HepG2 (cell line): ENCODE results near the gene BMP6. TPM values are rescaled to one million over a fixed set of nuclear protein-coding genes. Genes with fewer than 3 reads are reported as not detected.

ENCODE experiments used
- ARID3A ChIP-seq: IDR thresholded peaks from 2 replicates; pipeline ENCODE4 v1.6.1; 2012; ENCODE audit warnings: low read depth, low read length, improper control_type of control experiment
- ATF7 ChIP-seq, 2 experiments: fragments of 450-650 bp in 1 of 2; sonication (generic) in 1 of 2; formaldehyde crosslinking in 1 of 2; IDR thresholded peaks; 2 replicates each; pipeline versions ENCODE4 v1.4.0 to v1.6.1; 2016 to 2020; ENCODE audit warnings: antibody characterized with exemption in 1 of 2, mild to moderate bottlenecking in 1 of 2, missing genetic modification reagents in 1 of 2
- CEBPG ChIP-seq: IDR thresholded peaks from 2 replicates; pipeline ENCODE4 v1.6.1; 2016
- CHD2 ChIP-seq: IDR thresholded peaks from 2 replicates; pipeline ENCODE4 v1.6.1; 2011; ENCODE audit warnings: low read depth, low read length, improper control_type of control experiment
- EHMT2 ChIP-seq: fragments of 200-600 bp; sonication (generic); IDR thresholded peaks from 2 replicates; pipeline ENCODE4 v1.7.0; 2017; ENCODE audit warnings: antibody characterized with exemption, low read depth, low read length, borderline replicate concordance
- ELF4 ChIP-seq: sonication (generic); formaldehyde crosslinking; IDR thresholded peaks from 2 replicates; pipeline ENCODE4 v1.5.0; 2020; ENCODE audit warnings: missing genetic modification reagents, mild to moderate bottlenecking, moderate library complexity, borderline replicate concordance
- KLF6 ChIP-seq: IDR thresholded peaks from 2 replicates; pipeline ENCODE4 v1.8.0; 2016; ENCODE audit warnings: missing biosample characterization, missing genetic modification reagents
- MIXL1 ChIP-seq: IDR thresholded peaks from 2 replicates; pipeline ENCODE4 v1.6.1; 2016
- MXD3 ChIP-seq: IDR thresholded peaks from 2 replicates; pipeline ENCODE4 v1.6.1; 2016; ENCODE audit warnings: mild to moderate bottlenecking, missing biosample characterization, missing genetic modification reagents
- NR0B2 ChIP-seq: sonication (generic); formaldehyde crosslinking; IDR thresholded peaks from 2 replicates; pipeline ENCODE4 v1.4.0; 2020; ENCODE audit warnings: mild to moderate bottlenecking, missing genetic modification reagents
- PHF8 ChIP-seq: sonication (generic); formaldehyde crosslinking; IDR thresholded peaks from 2 replicates; pipeline ENCODE4 v1.5.0; 2020; ENCODE audit warnings: missing genetic modification reagents
- RCOR2 ChIP-seq: IDR thresholded peaks from 2 replicates; pipeline ENCODE4 v1.6.1; 2016; ENCODE audit warnings: missing biosample characterization, missing genetic modification reagents
- STAG1 ChIP-seq: sonication (generic); formaldehyde crosslinking; IDR thresholded peaks from 2 replicates; pipeline ENCODE4 v1.4.0; 2020; ENCODE audit warnings: missing genetic modification reagents
- XRCC5 ChIP-seq: fragments of 200-400 bp; formaldehyde crosslinking; optimal IDR thresholded peaks from 2 replicates; pipeline ENCODE3; 2017; ENCODE audit warnings: mild to moderate bottlenecking, low read length
- ZNF142 ChIP-seq: sonication (generic); formaldehyde crosslinking; IDR thresholded peaks from 2 replicates; pipeline ENCODE4 v1.4.0; 2020; ENCODE audit warnings: missing genetic modification reagents
- ZNF282 ChIP-seq: fragments of 450-650 bp; IDR thresholded peaks from 2 replicates; pipeline ENCODE4 v1.6.1; 2018; ENCODE audit not compliant: partially characterized antibody
- ZNF431 ChIP-seq: sonication (generic); formaldehyde crosslinking; IDR thresholded peaks from 2 replicates; pipeline ENCODE4 v1.9.0; 2022; ENCODE audit warnings: missing genetic modification reagents, low read depth, mild to moderate bottlenecking, borderline replicate concordance
- ZNF567 ChIP-seq: sonication (generic); formaldehyde crosslinking; IDR thresholded peaks from 2 replicates; pipeline ENCODE4 v1.8.1; 2023; ENCODE audit warnings: mild to moderate bottlenecking, missing genetic modification reagents, borderline replicate concordance
- ZNF580 ChIP-seq: IDR thresholded peaks from 2 replicates; pipeline ENCODE4 v1.6.1; 2016; ENCODE audit warnings: low read depth, borderline replicate concordance
- ZNF644 ChIP-seq: IDR thresholded peaks from 2 replicates; pipeline ENCODE4 v1.6.1; 2016; ENCODE audit warnings: low read depth
- ZNF660 ChIP-seq: sonication (generic); formaldehyde crosslinking; IDR thresholded peaks from 2 replicates; pipeline ENCODE4 v1.5.1; 2020; ENCODE audit warnings: mild to moderate bottlenecking, low read depth, missing genetic modification reagents, borderline replicate concordance
- ZNF773 ChIP-seq: sonication (generic); formaldehyde crosslinking; IDR thresholded peaks from 2 replicates; pipeline ENCODE4 v1.4.0; 2020; ENCODE audit warnings: missing genetic modification reagents, borderline replicate concordance
- polyA plus RNA-seq, 8 experiments: library from polyadenylated mRNA; depleted of rRNA in 3 of 8; stranded (reverse) in 7 of 8; unstranded in 1 of 8; fragments of >200 nt; fragmentation: Illumina TruSeq in 4 of 8; extraction: Trizol in 4 of 8; gene quantifications; 2 replicates each; pipeline versions ENCODE4 v1.2.1 to v1.2.3, GENCODE V29; 2011 to 2016; ENCODE audit warnings: low read depth in 4 of 8, missing spikeins in 1 of 8, mixed read lengths in 1 of 8; ENCODE audit not compliant: insufficient read depth in 1 of 8
- total RNA-seq, 5 experiments: library from RNA; depleted of rRNA; stranded (reverse); fragments of >200 nt; fragmentation: Illumina TruSeq; extraction: Trizol; gene quantifications; 2 replicates each; pipeline ENCODE4 v1.2.3, GENCODE V29; 2016; ENCODE audit warnings: low read depth in 1 of 5

The BMP6 gene
- total and polyA plus RNA-seq, 2 of the 13 experiments (the other 11 are each of a cell fraction or from before 2014, with no cell fraction given): 0.09 to 0.18 TPM

- TF ChIP-seq MXD3 (CRISPR knock-in tag) (no peak), PHF8 (no peak), NR0B2 (CRISPR knock-in tag) (no peak), XRCC5 (no peak), ZNF580 (no peak), CHD2 (no peak), ZNF431 (no peak), ZNF644 (CRISPR knock-in tag) (peak; percentile 95), ELF4 (no peak), ATF7 (IDR thresholded peaks at IDR 0.05) (peak; percentile 60), ATF7 (CRISPR knock-in tag; IDR thresholded peaks at IDR 0.05) (no peak; the same call in 1 of the 2 replicates), ZNF142 (CRISPR knock-in tag) (no peak), ZNF282 (no peak), ARID3A (peak; percentile 46; the same call in 1 of the 2 replicates), CEBPG (peak; percentile 99), MIXL1 (CRISPR knock-in tag) (peak; percentile 20; the same call in 1 of the 2 replicates), ZNF660 (no peak), RCOR2 (peak; percentile 75; the same call in 1 of the 2 replicates), KLF6 (CRISPR knock-in tag) (peak; percentile 82), ZNF567 (no peak), ZNF773 (CRISPR knock-in tag) (no peak), STAG1 (CRISPR knock-in tag) (no peak), EHMT2 (no peak)
Measured at GRCh38 chr6:7697820-7698623, 27.9 kb upstream of the BMP6 start (continued).
